ENCODE data around the gene TMC6. TPM values are rescaled to one million over a fixed set of nuclear protein-coding genes. Genes with fewer than 3 reads are reported as not detected.

The TMC6 gene
- total RNA-seq, 1 experiment from 2014 or later = 97.7 TPM

GRCh38 chr17:78124081-78124835 is 4.3 kb downstream of the TMC6 start:
- no peak for DNase-seq
- no peak for TF ChIP-seq EZH2 (IDR thresholded peaks at IDR 0.05; ENCODE audit: low read depth)
- TF ChIP-seq, protein P1, sequence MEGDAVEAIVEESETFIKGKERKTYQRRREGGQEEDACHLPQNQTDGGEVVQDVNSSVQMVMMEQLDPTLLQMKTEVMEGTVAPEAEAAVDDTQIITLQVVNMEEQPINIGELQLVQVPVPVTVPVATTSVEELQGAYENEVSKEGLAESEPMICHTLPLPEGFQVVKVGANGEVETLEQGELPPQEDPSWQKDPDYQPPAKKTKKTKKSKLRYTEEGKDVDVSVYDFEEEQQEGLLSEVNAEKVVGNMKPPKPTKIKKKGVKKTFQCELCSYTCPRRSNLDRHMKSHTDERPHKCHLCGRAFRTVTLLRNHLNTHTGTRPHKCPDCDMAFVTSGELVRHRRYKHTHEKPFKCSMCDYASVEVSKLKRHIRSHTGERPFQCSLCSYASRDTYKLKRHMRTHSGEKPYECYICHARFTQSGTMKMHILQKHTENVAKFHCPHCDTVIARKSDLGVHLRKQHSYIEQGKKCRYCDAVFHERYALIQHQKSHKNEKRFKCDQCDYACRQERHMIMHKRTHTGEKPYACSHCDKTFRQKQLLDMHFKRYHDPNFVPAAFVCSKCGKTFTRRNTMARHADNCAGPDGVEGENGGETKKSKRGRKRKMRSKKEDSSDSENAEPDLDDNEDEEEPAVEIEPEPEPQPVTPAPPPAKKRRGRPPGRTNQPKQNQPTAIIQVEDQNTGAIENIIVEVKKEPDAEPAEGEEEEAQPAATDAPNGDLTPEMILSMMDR (conservative IDR thresholded peaks at IDR 0.05) = no peak
- POLR2A ChIA-PET (ENCODE audit: unreplicated experiment) = no interaction called here
- Histone ChIP-seq H3K4me2 (no peak overlapping the region), H3K9me3 (ENCODE audit: insufficient read depth, low read depth) (no peaks in the 10 kb centered on the region), H3K79me2 (ENCODE audit: low read depth) (peaks cover 13% of the 10 kb centered on the region), H3K27me3 (ENCODE audit: insufficient read depth, low read depth) (no peaks in the 10 kb centered on the region), H3K9me2 (ENCODE audit: insufficient read depth) (no peaks in the 10 kb centered on the region), H3K4me3 (no peak overlapping the region), H4K20me1 (ENCODE audit: insufficient read depth) (no peaks in the 10 kb centered on the region), H3K27ac (no peak overlapping the region), H3K36me3 (ENCODE audit: low read depth) (no peaks in the 10 kb centered on the region), H2AFZ (no peak overlapping the region), H3K4me1 (replicated peaks; ENCODE audit: insufficient read depth) (peaks cover 11% of the 10 kb centered on the region), H3F3A (ENCODE audit: insufficient read depth, low read depth) (0 out of 2 replicates have a peak, but pooled peaks cover 5% of the 10 kb centered on the region)
- BruUV-seq (replicated peaks) = no TSS peak
- intact Hi-C loops (cut with micrococcal nuclease; ENCODE audit: unreplicated experiment) = no loop called here
- CTCF ChIA-PET = no interaction called here

DNA sequence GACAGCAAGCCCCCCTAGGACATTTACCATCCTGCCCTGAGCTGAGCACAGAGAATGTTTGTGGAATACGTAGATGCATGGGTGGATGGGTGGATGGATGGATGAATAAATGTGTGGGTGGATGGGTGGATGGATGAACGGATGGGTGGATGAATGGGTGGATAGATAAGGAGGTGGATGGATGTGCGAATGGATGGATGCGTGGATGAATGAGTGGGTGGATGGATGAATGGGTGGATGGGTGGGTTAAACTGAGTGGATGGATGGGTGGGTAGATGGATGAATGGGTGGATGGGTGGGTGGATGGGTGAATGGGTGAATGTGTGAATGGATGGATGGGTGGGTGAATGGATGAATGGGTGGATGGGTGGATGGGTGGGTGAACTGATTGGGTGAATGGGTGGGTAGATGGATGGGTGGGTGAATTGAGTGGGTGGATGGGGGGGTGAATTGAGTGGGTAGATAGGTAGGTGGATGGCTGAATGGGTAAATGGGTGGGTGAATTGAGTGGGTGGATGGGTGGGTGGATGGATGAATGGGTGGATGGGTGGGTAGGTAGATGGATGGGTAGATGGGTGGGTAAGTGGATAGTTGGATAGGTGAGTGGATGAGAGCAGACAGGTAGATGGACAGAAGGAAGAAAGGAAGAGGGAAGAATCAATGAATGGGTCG is 5.2 kb downstream of the TMC6 start:
- H3K27me3 ChIP-seq (ENCODE audit: insufficient read depth, low read depth) = no peaks in the 10 kb centered on the region
- H2AFZ ChIP-seq = no peak overlapping the region
- DNase-seq = no peak
- H3K4me3 ChIP-seq = no peak overlapping the region
- H3K4me1 ChIP-seq (replicated peaks; ENCODE audit: insufficient read depth) = peaks cover 6% of the 10 kb centered on the region
- H3K9me3 ChIP-seq (ENCODE audit: insufficient read depth, low read depth) = no peaks in the 10 kb centered on the region
- no peak overlapping the region for H3K27ac ChIP-seq
- ChIA-PET POLR2A (ENCODE audit: unreplicated experiment) (no interaction called here), CTCF (no interaction called here)
- no peak overlapping the region for H3K4me2 ChIP-seq
- no peaks in the 10 kb centered on the region for H3K36me3 ChIP-seq (ENCODE audit: low read depth)
- peaks cover 13% of the 10 kb centered on the region for H3K79me2 ChIP-seq (ENCODE audit: low read depth)
- no peaks in the 10 kb centered on the region for H4K20me1 ChIP-seq (ENCODE audit: insufficient read depth)
- intact Hi-C loops (cut with micrococcal nuclease; ENCODE audit: unreplicated experiment) = no loop called here
- H3F3A ChIP-seq (ENCODE audit: insufficient read depth, low read depth) = no peaks in the 10 kb centered on the region
- no peaks in the 10 kb centered on the region for H3K9me2 ChIP-seq (ENCODE audit: insufficient read depth)
- no TSS peak for BruUV-seq (replicated peaks)
- TF ChIP-seq EZH2 (IDR thresholded peaks at IDR 0.05; ENCODE audit: low read depth) = no peak
- TF ChIP-seq, protein P1 (conservative IDR thresholded peaks at IDR 0.05) = no peak

DNA sequence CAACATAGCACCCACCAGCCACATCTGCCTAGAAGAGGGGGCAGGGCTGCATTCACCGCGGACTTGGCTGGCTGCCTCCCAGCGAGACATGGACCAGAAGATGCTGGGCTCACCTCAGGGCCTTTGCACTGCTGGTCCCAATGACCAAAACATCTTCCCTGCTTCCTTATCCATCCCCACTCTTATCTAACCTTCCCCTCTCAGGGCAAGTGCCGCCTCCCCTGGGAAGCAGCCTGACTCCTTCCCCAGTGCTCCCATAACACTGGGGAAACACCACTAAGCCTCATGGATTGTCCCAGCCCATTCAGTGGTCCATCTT is 5.7 kb downstream of the TMC6 start:
- intact Hi-C loops (cut with micrococcal nuclease; ENCODE audit: unreplicated experiment) = no loop called here
- no peak for DNase-seq
- Histone ChIP-seq H3K27me3 (ENCODE audit: insufficient read depth, low read depth) (no peaks in the 10 kb centered on the region), H3K9me2 (ENCODE audit: insufficient read depth) (no peaks in the 10 kb centered on the region), H3K27ac (no peak overlapping the region), H3K4me3 (no peak overlapping the region), H3K9me3 (ENCODE audit: insufficient read depth, low read depth) (no peaks in the 10 kb centered on the region), H3F3A (ENCODE audit: insufficient read depth, low read depth) (no peaks in the 10 kb centered on the region), H3K79me2 (ENCODE audit: low read depth) (peaks cover 13% of the 10 kb centered on the region), H2AFZ (no peak overlapping the region), H4K20me1 (ENCODE audit: insufficient read depth) (no peaks in the 10 kb centered on the region), H3K36me3 (ENCODE audit: low read depth) (no peaks in the 10 kb centered on the region), H3K4me1 (replicated peaks; ENCODE audit: insufficient read depth) (peaks cover 6% of the 10 kb centered on the region), H3K4me2 (no peak overlapping the region)
- BruUV-seq (replicated peaks) = no TSS peak
- TF ChIP-seq EZH2 (IDR thresholded peaks at IDR 0.05; ENCODE audit: low read depth) = no peak
- TF ChIP-seq, protein P1 (conservative IDR thresholded peaks at IDR 0.05) = no peak
- ChIA-PET POLR2A (ENCODE audit: unreplicated experiment) (no interaction called here), CTCF (no interaction called here)
